Measurements from ENCODE around the gene OTOF. TPM values are rescaled to one million over a fixed set of nuclear protein-coding genes. Genes with fewer than 3 reads are reported as not detected.

OTOF gene
- total and polyA plus RNA-seq, 9 of the 15 experiments (the other 6 are each of a cell fraction or from before 2014, with no cell fraction given): 0.03 to 0.11 (median 0.06) TPM; not detected in 5

Other genes with a start within 250 kb of the OTOF start
- gene HADHA, start 233.5 kb downstream of the OTOF start, total RNA-seq (2014; rRNA removed): 187 and 203 TPM in 2 replicates
- gene HADHA, start 233.5 kb downstream of the OTOF start, total RNA-seq (2014; rRNA removed; fragmentation: Illumina TruSeq; extraction: Trizol): 207 and 219 TPM in 2 replicates
- gene HADHA, start 233.5 kb downstream of the OTOF start, total RNA-seq (2015; rRNA removed; fragmentation: Illumina TruSeq; extraction: Trizol): 195 and 202 TPM in 2 replicates
- gene HADHA, start 233.5 kb downstream of the OTOF start, total RNA-seq (2021): 186 and 196 TPM in 2 replicates
- 183 and 214 TPM in 2 replicates for gene HADHA, start 233.5 kb downstream of the OTOF start, polyA plus RNA-seq (2011; rRNA removed)
- 224 and 246 TPM in 2 replicates for gene HADHA, start 233.5 kb downstream of the OTOF start, polyA plus RNA-seq (2014; fragmentation: Illumina TruSeq; extraction: Trizol)
- 100 to 1,000 TPM; 152 to 326 TPM for gene HADHA, start 233.5 kb downstream of the OTOF start, polyA plus RNA-seq (2014; fragmentation: Nextera tagmentation; extraction: Ambion mirVana)
- gene HADHA, start 233.5 kb downstream of the OTOF start, polyA plus RNA-seq (2014; rRNA removed): 140 and 145 TPM in 2 replicates
- 67.3 and 71.4 TPM in 2 replicates for gene HADHB, start 233.2 kb downstream of the OTOF start, total RNA-seq (2014; rRNA removed)
- 103 and 109 TPM in 2 replicates for gene HADHB, start 233.2 kb downstream of the OTOF start, total RNA-seq (2014; rRNA removed; fragmentation: Illumina TruSeq; extraction: Trizol)
- gene HADHB, start 233.2 kb downstream of the OTOF start, total RNA-seq (2015; rRNA removed; fragmentation: Illumina TruSeq; extraction: Trizol): 86.8 and 93.1 TPM in 2 replicates
- 100 and 109 TPM in 2 replicates for gene HADHB, start 233.2 kb downstream of the OTOF start, total RNA-seq (2021)
- gene HADHB, start 233.2 kb downstream of the OTOF start, polyA plus RNA-seq (2011; rRNA removed): 109 and 126 TPM in 2 replicates
- gene HADHB, start 233.2 kb downstream of the OTOF start, polyA plus RNA-seq (2014; fragmentation: Illumina TruSeq; extraction: Trizol): 77.3 and 92.0 TPM in 2 replicates
- gene HADHB, start 233.2 kb downstream of the OTOF start, polyA plus RNA-seq (2014; fragmentation: Nextera tagmentation; extraction: Ambion mirVana): 100 to 1,000 TPM; 198 to 199 TPM
- 84.6 and 94.9 TPM in 2 replicates for gene HADHB, start 233.2 kb downstream of the OTOF start, polyA plus RNA-seq (2014; rRNA removed)
- gene SELENOI, start 132.0 kb downstream of the OTOF start, total RNA-seq (2014; rRNA removed): 19.9 and 21.1 TPM in 2 replicates
- gene SELENOI, start 132.0 kb downstream of the OTOF start, total RNA-seq (2014; rRNA removed; fragmentation: Illumina TruSeq; extraction: Trizol): 39.6 and 44.7 TPM in 2 replicates
- 24.2 and 26.3 TPM in 2 replicates for gene SELENOI, start 132.0 kb downstream of the OTOF start, total RNA-seq (2015; rRNA removed; fragmentation: Illumina TruSeq; extraction: Trizol)
- gene SELENOI, start 132.0 kb downstream of the OTOF start, total RNA-seq (2021): 45.9 and 46.9 TPM in 2 replicates
- 21.3 and 31.8 TPM in 2 replicates for gene SELENOI, start 132.0 kb downstream of the OTOF start, polyA plus RNA-seq (2011; rRNA removed)
- 21.4 and 24.4 TPM in 2 replicates for gene SELENOI, start 132.0 kb downstream of the OTOF start, polyA plus RNA-seq (2014; fragmentation: Illumina TruSeq; extraction: Trizol)
- gene SELENOI, start 132.0 kb downstream of the OTOF start, polyA plus RNA-seq (2014; fragmentation: Nextera tagmentation; extraction: Ambion mirVana): 10 to 100 TPM in 1 of 2 experiments, 1 to 10 TPM in 1; 9.6 to 10.6 TPM
- gene SELENOI, start 132.0 kb downstream of the OTOF start, polyA plus RNA-seq (2014; rRNA removed): 15.2 and 19.4 TPM in 2 replicates
- not detected in 2 replicates for gene ADGRF3, start 131.3 kb downstream of the OTOF start, total RNA-seq (2014; rRNA removed)
- 0.07 TPM in 1 of 2 replicates, not detected in the other for gene ADGRF3, start 131.3 kb downstream of the OTOF start, total RNA-seq (2014; rRNA removed; fragmentation: Illumina TruSeq; extraction: Trizol)
- 0.18 TPM in 1 of 2 replicates, not detected in the other for gene ADGRF3, start 131.3 kb downstream of the OTOF start, total RNA-seq (2015; rRNA removed; fragmentation: Illumina TruSeq; extraction: Trizol)
- 0.09 and 0.16 TPM in 2 replicates for gene ADGRF3, start 131.3 kb downstream of the OTOF start, total RNA-seq (2021)
- gene ADGRF3, start 131.3 kb downstream of the OTOF start, polyA plus RNA-seq (2011; rRNA removed): 0.04 and 0.09 TPM in 2 replicates
- gene ADGRF3, start 131.3 kb downstream of the OTOF start, polyA plus RNA-seq (2014; fragmentation: Illumina TruSeq; extraction: Trizol): 0.06 and 0.16 TPM in 2 replicates
- gene ADGRF3, start 131.3 kb downstream of the OTOF start, polyA plus RNA-seq (2014; fragmentation: Nextera tagmentation; extraction: Ambion mirVana): under 1 TPM in 1 of 2 experiments, not detected in 1; 0.24 TPM
- gene ADGRF3, start 131.3 kb downstream of the OTOF start, polyA plus RNA-seq (2014; rRNA removed): 0.27 and 0.54 TPM in 2 replicates
- gene DRC1, start 76.2 kb downstream of the OTOF start, total RNA-seq (2014; rRNA removed): not detected in 2 replicates
- gene DRC1, start 76.2 kb downstream of the OTOF start, total RNA-seq (2014; rRNA removed; fragmentation: Illumina TruSeq; extraction: Trizol): 0.07 TPM in 1 of 2 replicates, not detected in the other
- gene DRC1, start 76.2 kb downstream of the OTOF start, total RNA-seq (2015; rRNA removed; fragmentation: Illumina TruSeq; extraction: Trizol): not detected in 2 replicates
- not detected in 2 replicates for gene DRC1, start 76.2 kb downstream of the OTOF start, total RNA-seq (2021)
- gene DRC1, start 76.2 kb downstream of the OTOF start, polyA plus RNA-seq (2011; rRNA removed): 0.10 TPM in 1 of 2 replicates, not detected in the other
- 0.06 TPM in 1 of 2 replicates, not detected in the other for gene DRC1, start 76.2 kb downstream of the OTOF start, polyA plus RNA-seq (2014; fragmentation: Illumina TruSeq; extraction: Trizol)
- gene DRC1, start 76.2 kb downstream of the OTOF start, polyA plus RNA-seq (2014; fragmentation: Nextera tagmentation; extraction: Ambion mirVana): not detected
- gene DRC1, start 76.2 kb downstream of the OTOF start, polyA plus RNA-seq (2014; rRNA removed): not detected in 2 replicates
- gene CIB4, start 163.2 kb upstream of the OTOF start, total RNA-seq (2014; rRNA removed): not detected in 2 replicates
- gene CIB4, start 163.2 kb upstream of the OTOF start, total RNA-seq (2014; rRNA removed; fragmentation: Illumina TruSeq; extraction: Trizol): not detected in 2 replicates
- not detected in 2 replicates for gene CIB4, start 163.2 kb upstream of the OTOF start, total RNA-seq (2015; rRNA removed; fragmentation: Illumina TruSeq; extraction: Trizol)
- not detected in 2 replicates for gene CIB4, start 163.2 kb upstream of the OTOF start, total RNA-seq (2021)
- gene CIB4, start 163.2 kb upstream of the OTOF start, polyA plus RNA-seq (2011; rRNA removed): not detected in 2 replicates
- not detected in 2 replicates for gene CIB4, start 163.2 kb upstream of the OTOF start, polyA plus RNA-seq (2014; fragmentation: Illumina TruSeq; extraction: Trizol)
- gene CIB4, start 163.2 kb upstream of the OTOF start, polyA plus RNA-seq (2014; fragmentation: Nextera tagmentation; extraction: Ambion mirVana): not detected
- not detected in 2 replicates for gene CIB4, start 163.2 kb upstream of the OTOF start, polyA plus RNA-seq (2014; rRNA removed)
- 0.08 and 0.09 TPM in 2 replicates for gene KCNK3, start 214.6 kb upstream of the OTOF start, total RNA-seq (2014; rRNA removed)
- not detected in 2 replicates for gene KCNK3, start 214.6 kb upstream of the OTOF start, total RNA-seq (2014; rRNA removed; fragmentation: Illumina TruSeq; extraction: Trizol)
- 0.04 TPM in 1 of 2 replicates, not detected in the other for gene KCNK3, start 214.6 kb upstream of the OTOF start, total RNA-seq (2015; rRNA removed; fragmentation: Illumina TruSeq; extraction: Trizol)
- 0.13 and 0.20 TPM in 2 replicates for gene KCNK3, start 214.6 kb upstream of the OTOF start, total RNA-seq (2021)
- gene KCNK3, start 214.6 kb upstream of the OTOF start, polyA plus RNA-seq (2011; rRNA removed): 0.06 TPM in 1 of 2 replicates, not detected in the other
- gene KCNK3, start 214.6 kb upstream of the OTOF start, polyA plus RNA-seq (2014; fragmentation: Illumina TruSeq; extraction: Trizol): not detected in 2 replicates
- gene KCNK3, start 214.6 kb upstream of the OTOF start, polyA plus RNA-seq (2014; fragmentation: Nextera tagmentation; extraction: Ambion mirVana): under 1 TPM in 1 of 2 experiments, not detected in 1; 0.01 TPM
- 0.08 TPM in 1 of 2 replicates, not detected in the other for gene KCNK3, start 214.6 kb upstream of the OTOF start, polyA plus RNA-seq (2014; rRNA removed)